Keratinocyte (primary cell): ENCODE results near the gene IGFL1. TPM values are rescaled to one million over a fixed set of nuclear protein-coding genes. Genes with fewer than 3 reads are reported as not detected.

Source experiments
- DNase-seq: peaks from one replicate; pipeline ENCODE4 v3.0.0-alpha.2; 2011; ENCODE audit warnings: low read depth, missing footprints, low spot score
- FAIRE-seq: peaks from 2 replicates; lab custom pipeline; 2011; peaks lifted over from hg19 to GRCh38; lab: Jason Lieb, UNC
- H2AFZ ChIP-seq: 2 replicates; pipeline ENCODE4 v1.6.0; 2012; ENCODE audit warnings: low read length, control low read depth, inconsistent platforms; ENCODE audit not compliant: control insufficient read depth
- H3K27ac ChIP-seq: 2 replicates; pipeline ENCODE4 v1.5.1; 2011; ENCODE audit warnings: low read length; ENCODE audit not compliant: control insufficient read depth, insufficient read depth
- H3K27me3 ChIP-seq: 3 replicates; pipeline ENCODE4 v1.6.0; 2011; ENCODE audit warnings: low read length; ENCODE audit not compliant: control insufficient read depth, insufficient read depth; ENCODE audit errors: extremely low read depth
- H3K36me3 ChIP-seq, 2 experiments: 2 replicates in 1 of 2; 3 replicates in 1 of 2; pipeline ENCODE4 v1.5.1; 2011; ENCODE audit warnings: low read length in 2 of 2, mild to moderate bottlenecking in 1 of 2; ENCODE audit not compliant: control insufficient read depth in 2 of 2, insufficient read depth in 2 of 2; ENCODE audit errors: extremely low read depth in 1 of 2
- H3K4me1 ChIP-seq: 3 replicates; pipeline ENCODE4 v1.5.1; 2011; ENCODE audit warnings: low read length; ENCODE audit not compliant: control insufficient read depth, insufficient read depth; ENCODE audit errors: extremely low read depth
- H3K4me2 ChIP-seq: 3 replicates; pipeline ENCODE4 v1.6.0; 2011; ENCODE audit warnings: low read depth, low read length; ENCODE audit not compliant: control insufficient read depth, insufficient read depth; ENCODE audit errors: extremely low read depth
- H3K4me3 ChIP-seq, 3 experiments: fragments of 200-600 bp in 1 of 3; sonication (generic) in 1 of 3; 2 replicates in 2 of 3; 3 replicates in 1 of 3; pipeline ENCODE4 v1.5.1; 2011 to 2016; ENCODE audit warnings: low read length in 3 of 3, mild to moderate bottlenecking in 3 of 3, control low read depth in 2 of 3, inconsistent platforms in 1 of 3, low read depth in 1 of 3, mixed read lengths in 1 of 3, mixed run types in 1 of 3, moderate library complexity in 1 of 3; ENCODE audit not compliant: control insufficient read depth in 2 of 3, insufficient read depth in 2 of 3; ENCODE audit errors: extremely low read depth in 1 of 3
- H3K79me2 ChIP-seq: 2 replicates; pipeline ENCODE4 v1.6.0; 2012; ENCODE audit warnings: low read length; ENCODE audit not compliant: control insufficient read depth, insufficient read depth
- H3K9ac ChIP-seq: 3 replicates; pipeline ENCODE4 v1.6.0; 2011; ENCODE audit warnings: low read length; ENCODE audit not compliant: control insufficient read depth, insufficient read depth; ENCODE audit errors: extremely low read depth
- H3K9me1 ChIP-seq: 3 replicates; pipeline ENCODE4 v1.6.0; 2011; ENCODE audit warnings: low read length; ENCODE audit not compliant: control insufficient read depth, insufficient read depth; ENCODE audit errors: extremely low read depth
- H3K9me3 ChIP-seq: 2 replicates; pipeline ENCODE4 v1.5.1; 2012; ENCODE audit warnings: low read depth, low read length; ENCODE audit not compliant: control insufficient read depth
- H4K20me1 ChIP-seq: 3 replicates; pipeline ENCODE4 v1.6.0; 2011; ENCODE audit warnings: low read length; ENCODE audit not compliant: control insufficient read depth, insufficient read depth; ENCODE audit errors: extremely low read depth
- EZH2 ChIP-seq: IDR thresholded peaks from one replicate; pipeline ENCODE4 v1.6.1; 2012; ENCODE audit warnings: inconsistent platforms, mild to moderate bottlenecking, low read length, moderate library complexity
- dilution Hi-C: fragments of 300-500 bp; cut with MboI; formaldehyde crosslinking; loops from one replicate; pipeline ENCODE4 v1.7.0; 2020; ENCODE audit warnings: low sequenced_read_pairs; ENCODE audit not compliant: extremely low pct_ligation_motif_present
- polyA plus RNA-seq, 5 experiments: library from polyadenylated mRNA; depleted of rRNA in 3 of 5; stranded (reverse) in 3 of 5; stranded (forward) in 1 of 5; unstranded in 1 of 5; fragments of >200 nt; gene quantifications; 1 replicate in 1 of 5; 2 replicates in 3 of 5; 3 replicates in 1 of 5; pipeline versions ENCODE4 v1.2.1 to v1.2.3, GENCODE V29; 2011 to 2012; ENCODE audit warnings: missing spikeins in 2 of 5, low read depth in 1 of 5, low replicate concordance in 1 of 5
- TF ChIP-seq, protein P1 (sequence below), 3 experiments: IDR thresholded peaks in 1 of 3; conservative IDR thresholded peaks in 1 of 3; optimal IDR thresholded peaks in 1 of 3; 2 replicates in 2 of 3; 3 replicates in 1 of 3; pipeline versions ENCODE3 to v1.5.1; 2011; ENCODE audit warnings: low read length in 3 of 3, mild to moderate bottlenecking in 3 of 3, moderate library complexity in 2 of 3, control low read depth in 1 of 3, inconsistent platforms in 1 of 3; ENCODE audit not compliant: insufficient read depth in 2 of 3; ENCODE audit errors: extremely low read depth in 1 of 3

Gene IGFL1
- polyA plus RNA-seq, 1 donor (not counting 4 experiments of a cell fraction or from before 2014, with no cell fraction given) = 21.3 TPM

- H2AFZ ChIP-seq = no peak overlapping the region
- H3K9ac ChIP-seq = no peak overlapping the region
- no peaks in the 10 kb centered on the region for H3K9me1 ChIP-seq
- no peaks in the 10 kb centered on the region for H4K20me1 ChIP-seq
- H3K4me1 ChIP-seq = peaks cover 22% of the 10 kb centered on the region
- H3K27ac ChIP-seq = no peak overlapping the region
- no peak overlapping the region for H3K4me2 ChIP-seq
- FAIRE-seq (no peak), DNase-seq (no peak)
- dilution Hi-C loops = no loop called here
- H3K79me2 ChIP-seq = no peaks in the 10 kb centered on the region
- no peaks in the 10 kb centered on the region for H3K27me3 ChIP-seq
- H3K36me3 ChIP-seq = no peaks in the 10 kb centered on the region
- H3K9me3 ChIP-seq = no peaks in the 10 kb centered on the region
- TF ChIP-seq, protein P1, sequence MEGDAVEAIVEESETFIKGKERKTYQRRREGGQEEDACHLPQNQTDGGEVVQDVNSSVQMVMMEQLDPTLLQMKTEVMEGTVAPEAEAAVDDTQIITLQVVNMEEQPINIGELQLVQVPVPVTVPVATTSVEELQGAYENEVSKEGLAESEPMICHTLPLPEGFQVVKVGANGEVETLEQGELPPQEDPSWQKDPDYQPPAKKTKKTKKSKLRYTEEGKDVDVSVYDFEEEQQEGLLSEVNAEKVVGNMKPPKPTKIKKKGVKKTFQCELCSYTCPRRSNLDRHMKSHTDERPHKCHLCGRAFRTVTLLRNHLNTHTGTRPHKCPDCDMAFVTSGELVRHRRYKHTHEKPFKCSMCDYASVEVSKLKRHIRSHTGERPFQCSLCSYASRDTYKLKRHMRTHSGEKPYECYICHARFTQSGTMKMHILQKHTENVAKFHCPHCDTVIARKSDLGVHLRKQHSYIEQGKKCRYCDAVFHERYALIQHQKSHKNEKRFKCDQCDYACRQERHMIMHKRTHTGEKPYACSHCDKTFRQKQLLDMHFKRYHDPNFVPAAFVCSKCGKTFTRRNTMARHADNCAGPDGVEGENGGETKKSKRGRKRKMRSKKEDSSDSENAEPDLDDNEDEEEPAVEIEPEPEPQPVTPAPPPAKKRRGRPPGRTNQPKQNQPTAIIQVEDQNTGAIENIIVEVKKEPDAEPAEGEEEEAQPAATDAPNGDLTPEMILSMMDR (optimal IDR thresholded peaks at IDR 0.05 in 1 of 3, IDR thresholded peaks at IDR 0.05 in 1 of 3, conservative IDR thresholded peaks at IDR 0.05 in 1 of 3; ENCODE audit: extremely low read depth in 1 of 3, insufficient read depth in 2 of 3, low read length in 3 of 3) = no peak
- no peak overlapping the region for H3K4me3 ChIP-seq
Measured at GRCh38 chr19:46186101-46186716, 43.3 kb upstream of the IGFL1 start.

- Histone ChIP-seq H3K4me1 (peaks cover 17% of the 10 kb centered on the region), H3K9ac (no peak overlapping the region), H4K20me1 (no peaks in the 10 kb centered on the region), H3K9me3 (no peaks in the 10 kb centered on the region), H3K36me3 (no peaks in the 10 kb centered on the region), H3K79me2 (no peaks in the 10 kb centered on the region), H2AFZ (no peak overlapping the region), H3K27me3 (no peaks in the 10 kb centered on the region), H3K4me3 (no peak overlapping the region), H3K9me1 (no peaks in the 10 kb centered on the region), H3K27ac (no peak overlapping the region), H3K4me2 (no peak overlapping the region)
- no peak for DNase-seq
- dilution Hi-C loops = no loop called here
- TF ChIP-seq EZH2 = no peak
- TF ChIP-seq, protein P1 (optimal IDR thresholded peaks at IDR 0.05 in 1 of 3, IDR thresholded peaks at IDR 0.05 in 1 of 3, conservative IDR thresholded peaks at IDR 0.05 in 1 of 3; ENCODE audit: extremely low read depth in 1 of 3, insufficient read depth in 2 of 3, low read length in 3 of 3) = no peak
- FAIRE-seq = no peak
Measured at GRCh38 chr19:46186717-46187101, 42.8 kb upstream of the IGFL1 start.
